SU-DHL-6 (cell line): Measurements from ENCODE around the gene TPSB2.

Source experiments
- H2AFZ ChIP-seq: fragments of 200-600 bp; sonication (generic); 2 replicates; pipeline ENCODE4 v1.6.1; 2014; ENCODE audit warnings: low read depth, mild to moderate bottlenecking, moderate library complexity, mixed read lengths, antibody characterized with exemption, low read length; ENCODE audit not compliant: severe bottlenecking
- H3F3A ChIP-seq: fragments of 200-600 bp; shearing (Covaris generic); 2 replicates; pipeline ENCODE4 v1.6.0; 2016; ENCODE audit warnings: antibody characterized with exemption, mild to moderate bottlenecking; ENCODE audit not compliant: insufficient read depth
- H3K27ac ChIP-seq: fragments of 200-600 bp; sonication (generic); 2 replicates; pipeline ENCODE4 v1.5.1; 2016; ENCODE audit warnings: low read depth, mild to moderate bottlenecking, low read length, moderate library complexity, mixed read lengths
- H3K27me3 ChIP-seq: fragments of 200-600 bp; sonication (generic), shearing (Covaris generic); 2 replicates; pipeline ENCODE4 v1.6.0; 2014; ENCODE audit warnings: mild to moderate bottlenecking, low read length
- H3K36me3 ChIP-seq: fragments of 200-600 bp; sonication (generic); 2 replicates; pipeline ENCODE4 v1.6.1; 2014; ENCODE audit warnings: mild to moderate bottlenecking, low read length, mixed read lengths
- H3K4me2 ChIP-seq: fragments of 300-600, 200-600 bp; shearing (Covaris generic), sonication (generic); 2 replicates; pipeline ENCODE4 v1.6.0; 2014; ENCODE audit warnings: low read length, low read depth, mild to moderate bottlenecking; ENCODE audit not compliant: poor library complexity, severe bottlenecking
- H3K4me3 ChIP-seq: fragments of 200-600 bp; sonication (generic); 2 replicates; pipeline ENCODE4 v1.5.1; 2014; ENCODE audit warnings: antibody characterized with exemption, low read length, mild to moderate bottlenecking, mixed read lengths; ENCODE audit not compliant: insufficient read depth, poor library complexity, severe bottlenecking
- H3K79me2 ChIP-seq: fragments of 200-600 bp; sonication (generic); 2 replicates; pipeline ENCODE4 v1.6.1; 2014; ENCODE audit warnings: mild to moderate bottlenecking, low read length, moderate library complexity; ENCODE audit not compliant: insufficient read depth
- H3K9ac ChIP-seq: fragments of 200-600 bp; sonication (generic); 2 replicates; pipeline ENCODE4 v1.7.0; 2014; ENCODE audit warnings: mild to moderate bottlenecking, low read length
- H3K9me2 ChIP-seq: fragments of 200-600 bp; sonication (generic); replicated peaks from 2 replicates; pipeline ENCODE4 v1.6.1; 2014; ENCODE audit warnings: low read length; ENCODE audit not compliant: insufficient read depth
- H3K9me3 ChIP-seq: fragments of 200-600 bp; sonication (generic); 2 replicates; pipeline ENCODE4 v1.6.1; 2014; ENCODE audit warnings: low read length, mixed read lengths; ENCODE audit not compliant: insufficient read depth
- H4K20me1 ChIP-seq: fragments of 200-600 bp; sonication (generic); 2 replicates; pipeline ENCODE4 v1.6.1; 2014; ENCODE audit warnings: low read depth, mild to moderate bottlenecking, antibody characterized with exemption, low read length, moderate library complexity, mixed read lengths
- EZH2phosphoT487 ChIP-seq: fragments of 200-600 bp; sonication (generic), shearing (Covaris generic); conservative IDR thresholded peaks from 2 replicates; pipeline ENCODE4 v1.6.1; 2018; ENCODE audit warnings: mild to moderate bottlenecking, antibody characterized with exemption, low read length, moderate library complexity, mixed read lengths
- TF ChIP-seq, protein P1 (sequence below): fragments of 200-600 bp; sonication (generic); IDR thresholded peaks from one replicate; pipeline ENCODE4 v1.5.1; 2017; ENCODE audit warnings: antibody characterized with exemption, mild to moderate bottlenecking, low read length, moderate library complexity; ENCODE audit not compliant: insufficient read depth, poor library complexity, severe bottlenecking

TPSB2 gene

DNA sequence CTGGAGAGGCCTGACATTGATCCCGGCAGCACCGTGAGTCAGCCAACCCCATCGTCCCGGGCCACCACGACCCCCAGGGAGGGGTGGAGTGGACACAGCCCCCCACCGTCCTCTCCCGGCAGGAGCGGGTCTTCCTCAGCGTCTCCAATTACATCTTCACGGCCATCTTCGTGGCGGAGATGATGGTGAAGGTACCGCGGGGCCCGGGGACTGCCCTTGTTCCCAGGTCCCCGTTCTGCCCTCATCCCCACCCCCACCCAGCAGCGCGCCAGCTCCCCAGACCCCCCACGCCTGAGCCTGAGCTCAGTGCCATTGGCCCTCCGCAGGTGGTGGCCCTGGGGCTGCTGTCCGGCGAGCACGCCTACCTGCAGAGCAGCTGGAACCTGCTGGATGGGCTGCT is 19.5 kb downstream of the TPSB2 start:
- H3K36me3 ChIP-seq: no peaks in the 10 kb centered on the region
- TF ChIP-seq, protein P1, sequence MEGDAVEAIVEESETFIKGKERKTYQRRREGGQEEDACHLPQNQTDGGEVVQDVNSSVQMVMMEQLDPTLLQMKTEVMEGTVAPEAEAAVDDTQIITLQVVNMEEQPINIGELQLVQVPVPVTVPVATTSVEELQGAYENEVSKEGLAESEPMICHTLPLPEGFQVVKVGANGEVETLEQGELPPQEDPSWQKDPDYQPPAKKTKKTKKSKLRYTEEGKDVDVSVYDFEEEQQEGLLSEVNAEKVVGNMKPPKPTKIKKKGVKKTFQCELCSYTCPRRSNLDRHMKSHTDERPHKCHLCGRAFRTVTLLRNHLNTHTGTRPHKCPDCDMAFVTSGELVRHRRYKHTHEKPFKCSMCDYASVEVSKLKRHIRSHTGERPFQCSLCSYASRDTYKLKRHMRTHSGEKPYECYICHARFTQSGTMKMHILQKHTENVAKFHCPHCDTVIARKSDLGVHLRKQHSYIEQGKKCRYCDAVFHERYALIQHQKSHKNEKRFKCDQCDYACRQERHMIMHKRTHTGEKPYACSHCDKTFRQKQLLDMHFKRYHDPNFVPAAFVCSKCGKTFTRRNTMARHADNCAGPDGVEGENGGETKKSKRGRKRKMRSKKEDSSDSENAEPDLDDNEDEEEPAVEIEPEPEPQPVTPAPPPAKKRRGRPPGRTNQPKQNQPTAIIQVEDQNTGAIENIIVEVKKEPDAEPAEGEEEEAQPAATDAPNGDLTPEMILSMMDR: no peak
- TF ChIP-seq EZH2phosphoT487: no peak

DNA sequence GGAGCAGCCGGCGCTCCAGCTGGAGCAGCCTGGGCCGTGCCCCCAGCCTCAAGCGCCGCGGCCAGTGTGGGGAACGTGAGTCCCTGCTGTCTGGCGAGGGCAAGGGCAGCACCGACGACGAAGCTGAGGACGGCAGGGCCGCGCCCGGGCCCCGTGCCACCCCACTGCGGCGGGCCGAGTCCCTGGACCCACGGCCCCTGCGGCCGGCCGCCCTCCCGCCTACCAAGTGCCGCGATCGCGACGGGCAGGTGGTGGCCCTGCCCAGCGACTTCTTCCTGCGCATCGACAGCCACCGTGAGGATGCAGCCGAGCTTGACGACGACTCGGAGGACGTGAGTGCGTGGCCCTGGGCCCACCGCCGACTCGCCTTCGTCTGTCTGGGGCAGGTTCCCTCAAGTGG is 20.9 kb downstream of the TPSB2 start:
- Histone ChIP-seq H3F3A (no peaks in the 10 kb centered on the region), H2AFZ (no peak overlapping the region), H3K27ac (no peak overlapping the region), H3K36me3 (no peaks in the 10 kb centered on the region), H3K4me2 (no peak overlapping the region), H3K9me2 (no peaks in the 10 kb centered on the region), H4K20me1 (no peaks in the 10 kb centered on the region), H3K4me3 (no peak overlapping the region), H3K79me2 (no peaks in the 10 kb centered on the region), H3K27me3 (no peaks in the 10 kb centered on the region), H3K9me3 (no peaks in the 10 kb centered on the region), H3K9ac (no peak overlapping the region)
- no peak for TF ChIP-seq EZH2phosphoT487
- TF ChIP-seq, protein P1: no peak

More for the DNA sequence above, 19.5 kb downstream of the TPSB2 start:
- no peak overlapping the region for H3K4me3 ChIP-seq
- H3F3A ChIP-seq: no peaks in the 10 kb centered on the region
- no peak overlapping the region for H3K4me2 ChIP-seq
- H3K9me2 ChIP-seq: no peaks in the 10 kb centered on the region
- H4K20me1 ChIP-seq: no peaks in the 10 kb centered on the region
- H3K27me3 ChIP-seq: no peaks in the 10 kb centered on the region
- H3K9ac ChIP-seq: no peak overlapping the region
- H3K79me2 ChIP-seq: no peaks in the 10 kb centered on the region
- H3K9me3 ChIP-seq: no peaks in the 10 kb centered on the region
- H2AFZ ChIP-seq: no peak overlapping the region
- no peak overlapping the region for H3K27ac ChIP-seq

DNA sequence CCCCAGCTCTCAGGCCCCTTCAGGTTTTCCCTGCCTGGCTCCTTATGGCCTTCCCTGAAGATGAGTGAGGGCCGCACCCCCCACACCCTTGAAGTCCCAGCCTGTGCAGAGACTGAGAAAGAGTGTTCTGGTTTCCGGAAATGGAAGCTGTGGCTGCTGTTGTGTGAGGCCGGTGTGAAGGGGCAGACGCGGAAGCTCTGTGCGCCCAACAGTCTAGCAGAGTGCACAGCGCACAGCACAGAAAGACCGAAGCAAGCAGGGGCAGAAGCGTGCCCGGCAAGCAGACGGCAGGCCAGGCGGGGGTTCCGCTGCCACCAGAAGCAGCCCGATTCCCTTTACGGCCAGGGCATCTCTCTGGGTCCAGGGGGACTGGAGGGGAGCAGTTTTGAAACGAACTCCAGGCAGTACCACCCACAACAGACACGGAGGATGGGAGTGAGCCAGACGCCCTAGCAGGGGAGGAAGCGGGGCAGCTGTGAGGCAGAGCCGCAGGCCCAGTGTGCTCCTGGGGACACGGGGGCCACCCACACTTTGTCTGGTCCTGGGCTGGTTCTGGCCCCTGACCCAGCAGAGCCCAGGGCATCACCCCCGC is 21.6 kb downstream of the TPSB2 start:
- no peaks in the 10 kb centered on the region for H4K20me1 ChIP-seq
- no peaks in the 10 kb centered on the region for H3F3A ChIP-seq
- H3K27me3 ChIP-seq: no peaks in the 10 kb centered on the region

More for the DNA sequence above, 21.6 kb downstream of the TPSB2 start:
- Histone ChIP-seq H3K4me3 (no peak overlapping the region), H3K9ac (no peak overlapping the region), H3K36me3 (no peaks in the 10 kb centered on the region), H3K79me2 (no peaks in the 10 kb centered on the region), H3K27ac (no peak overlapping the region), H3K9me2 (no peaks in the 10 kb centered on the region), H2AFZ (no peak overlapping the region), H3K9me3 (no peaks in the 10 kb centered on the region), H3K4me2 (no peak overlapping the region)
- TF ChIP-seq, protein P1: no peak
- no peak for TF ChIP-seq EZH2phosphoT487
